HepG2 (cell line): ENCODE measurements around the gene CUL2. TPM values are rescaled to one million over a fixed set of nuclear protein-coding genes. Genes with fewer than 3 reads are reported as not detected.

Source experiments
- EED ChIP-seq: sonication (generic); formaldehyde crosslinking; IDR thresholded peaks from 2 replicates; pipeline ENCODE4 v1.5.0; 2020; ENCODE audit warnings: mild to moderate bottlenecking, missing genetic modification reagents
- HINFP ChIP-seq: sonication (generic); formaldehyde crosslinking; IDR thresholded peaks from 2 replicates; pipeline ENCODE4 v1.4.0; 2020; ENCODE audit warnings: low read depth, mild to moderate bottlenecking, missing genetic modification reagents
- HOXA7 ChIP-seq: sonication (generic); formaldehyde crosslinking; IDR thresholded peaks from 2 replicates; pipeline ENCODE4 v1.8.1; 2022; ENCODE audit warnings: mild to moderate bottlenecking, missing genetic modification reagents, moderate library complexity
- IKZF4 ChIP-seq: sonication (generic); formaldehyde crosslinking; IDR thresholded peaks from 2 replicates; pipeline ENCODE4 v1.5.1; 2020; ENCODE audit warnings: borderline replicate concordance, mild to moderate bottlenecking, low read depth, missing genetic modification reagents; ENCODE audit errors: not compliant biosample characterization
- MBD4 ChIP-seq: IDR thresholded peaks from 2 replicates; pipeline ENCODE4 v1.6.1; 2012; ENCODE audit warnings: low read length, inconsistent platforms, borderline replicate concordance
- NCOA5 ChIP-seq: sonication (generic); formaldehyde crosslinking; IDR thresholded peaks from 2 replicates; pipeline ENCODE4 v1.4.0; 2020; ENCODE audit warnings: missing genetic modification reagents
- NPAS2 ChIP-seq: sonication (generic); formaldehyde crosslinking; IDR thresholded peaks from 2 replicates; pipeline ENCODE4 v1.8.0; 2022; ENCODE audit warnings: mild to moderate bottlenecking, missing genetic modification reagents, borderline replicate concordance
- RBAK ChIP-seq: sonication (generic); formaldehyde crosslinking; IDR thresholded peaks from 2 replicates; pipeline ENCODE4 v1.5.1; 2020; ENCODE audit warnings: mild to moderate bottlenecking, missing genetic modification reagents
- SIX4 ChIP-seq: sonication (generic); formaldehyde crosslinking; IDR thresholded peaks from 2 replicates; pipeline ENCODE4 v1.4.0; 2020; ENCODE audit warnings: missing genetic modification reagents
- SMC3 ChIP-seq: IDR thresholded peaks from 2 replicates; pipeline ENCODE4 v1.6.1; 2011; ENCODE audit warnings: low read length, improper control_type of control experiment
- SRSF4 ChIP-seq: fragments of 200-400 bp; formaldehyde crosslinking; IDR thresholded peaks from one replicate; pipeline ENCODE4 v1.6.1; 2018; ENCODE audit warnings: mild to moderate bottlenecking, low read depth, low read length, moderate library complexity; ENCODE audit not compliant: poor library complexity, severe bottlenecking
- STAT6 ChIP-seq: sonication (generic); formaldehyde crosslinking; IDR thresholded peaks from 2 replicates; pipeline ENCODE4 v1.4.0; 2020; ENCODE audit warnings: missing genetic modification reagents, mild to moderate bottlenecking, borderline replicate concordance
- TEAD3 ChIP-seq: optimal IDR thresholded peaks from 2 replicates; pipeline ENCODE3; 2016; ENCODE audit warnings: borderline replicate concordance
- TRIM22 ChIP-seq: fragments of 450-650 bp; IDR thresholded peaks from 2 replicates; pipeline ENCODE4 v1.6.1; 2017
- XBP1 ChIP-seq: sonication (generic); formaldehyde crosslinking; IDR thresholded peaks from 2 replicates; pipeline ENCODE4 v1.5.0; 2020; ENCODE audit warnings: missing genetic modification reagents
- ZNF101 ChIP-seq: sonication (generic); formaldehyde crosslinking; IDR thresholded peaks from 2 replicates; pipeline ENCODE4 v1.4.0; 2020; ENCODE audit warnings: mild to moderate bottlenecking, low read depth, missing genetic modification reagents, borderline replicate concordance
- ZNF432 ChIP-seq: sonication (generic); formaldehyde crosslinking; IDR thresholded peaks from 2 replicates; pipeline ENCODE4 v1.5.0; 2020; ENCODE audit warnings: missing genetic modification reagents, mild to moderate bottlenecking, borderline replicate concordance
- ZNF530 ChIP-seq: sonication (generic); formaldehyde crosslinking; IDR thresholded peaks from 2 replicates; pipeline ENCODE4 v1.5.0; 2020; ENCODE audit warnings: low read depth, mild to moderate bottlenecking, missing genetic modification reagents
- ZNF547 ChIP-seq: sonication (generic); formaldehyde crosslinking; IDR thresholded peaks from 2 replicates; pipeline ENCODE4 v1.5.1; 2020; ENCODE audit warnings: mild to moderate bottlenecking, missing genetic modification reagents
- ZNF558 ChIP-seq: sonication (generic); formaldehyde crosslinking; IDR thresholded peaks from 2 replicates; pipeline ENCODE4 v1.9.0; 2022; ENCODE audit warnings: mild to moderate bottlenecking, missing genetic modification reagents, borderline replicate concordance
- ZNF607 ChIP-seq: sonication (generic); formaldehyde crosslinking; IDR thresholded peaks from 2 replicates; pipeline ENCODE4 v1.5.1; 2020; ENCODE audit warnings: missing genetic modification reagents, mild to moderate bottlenecking, borderline replicate concordance
- ZNF660 ChIP-seq: sonication (generic); formaldehyde crosslinking; IDR thresholded peaks from 2 replicates; pipeline ENCODE4 v1.5.1; 2020; ENCODE audit warnings: mild to moderate bottlenecking, low read depth, missing genetic modification reagents, borderline replicate concordance
- ZNF749 ChIP-seq: sonication (generic); formaldehyde crosslinking; IDR thresholded peaks from 2 replicates; pipeline ENCODE4 v1.8.0; 2022; ENCODE audit warnings: mild to moderate bottlenecking, missing genetic modification reagents, moderate library complexity, borderline replicate concordance
- ZNF850 ChIP-seq: sonication (generic); formaldehyde crosslinking; conservative IDR thresholded peaks from 2 replicates; pipeline ENCODE4 v1.9.0; 2021; ENCODE audit warnings: mild to moderate bottlenecking, missing genetic modification reagents
- polyA plus RNA-seq, 8 experiments: library from polyadenylated mRNA; depleted of rRNA in 3 of 8; stranded (reverse) in 7 of 8; unstranded in 1 of 8; fragments of >200 nt; fragmentation: Illumina TruSeq in 4 of 8; extraction: Trizol in 4 of 8; gene quantifications; 2 replicates each; pipeline versions ENCODE4 v1.2.1 to v1.2.3, GENCODE V29; 2011 to 2016; ENCODE audit warnings: low read depth in 4 of 8, missing spikeins in 1 of 8, mixed read lengths in 1 of 8; ENCODE audit not compliant: insufficient read depth in 1 of 8
- total RNA-seq, 5 experiments: library from RNA; depleted of rRNA; stranded (reverse); fragments of >200 nt; fragmentation: Illumina TruSeq; extraction: Trizol; gene quantifications; 2 replicates each; pipeline ENCODE4 v1.2.3, GENCODE V29; 2016; ENCODE audit warnings: low read depth in 1 of 5

Gene CUL2
- total and polyA plus RNA-seq, 2 of the 13 experiments (the other 11 are each of a cell fraction or from before 2014, with no cell fraction given), result 9.6 to 33.1 TPM

DNA sequence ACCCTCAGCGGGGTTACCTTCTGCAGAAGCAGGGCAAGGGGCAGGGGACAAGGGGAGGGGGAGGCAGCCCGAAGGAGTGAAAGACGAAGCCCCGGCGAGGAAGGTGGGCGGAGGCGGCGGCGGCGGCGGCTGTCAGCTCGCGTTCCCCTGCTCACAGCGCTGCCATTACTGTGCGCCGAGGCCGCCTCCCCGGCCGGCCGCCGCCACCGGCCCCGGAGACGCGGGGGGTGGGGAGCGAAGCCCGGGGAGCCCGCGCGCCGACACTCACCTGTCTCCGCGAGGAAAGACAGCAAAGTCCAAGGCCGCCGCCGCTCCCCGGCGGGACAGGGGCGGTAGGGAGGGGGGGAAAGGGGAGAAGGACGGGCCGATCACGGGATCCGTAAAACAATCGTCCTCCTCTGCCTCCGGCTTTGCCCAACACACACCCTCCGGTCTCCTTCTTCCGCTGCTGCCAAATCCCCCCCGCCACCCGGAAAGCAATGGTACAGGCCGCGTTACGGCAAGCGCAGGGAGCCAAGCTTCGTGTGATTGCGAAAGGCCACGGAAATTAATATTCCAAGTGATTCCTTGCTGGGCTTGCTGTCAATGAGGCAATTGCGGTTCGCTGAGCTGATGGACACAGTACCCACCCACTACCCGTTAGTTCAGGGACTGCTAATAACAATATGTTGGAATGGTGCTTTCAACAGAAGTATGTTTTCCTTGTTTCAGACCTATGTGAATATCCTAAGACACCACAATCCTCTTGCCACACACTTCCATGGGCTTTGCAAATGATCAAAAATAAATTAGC, at the start of gene CUL2 (continued):
- TF ChIP-seq SIX4 (CRISPR knock-in tag) (no peak), STAT6 (no peak), TEAD3 (CRISPR knock-in tag) (peak; percentile 65), ZNF558 (CRISPR knock-in tag) (no peak; the same call in 1 of the 2 replicates), ZNF101 (CRISPR knock-in tag) (no peak), XBP1 (CRISPR knock-in tag) (no peak), ZNF660 (CRISPR knock-in tag) (no peak), ZNF749 (no peak), ZNF607 (no peak), ZNF432 (CRISPR knock-in tag) (no peak), EED (CRISPR knock-in tag) (no peak), ZNF547 (CRISPR knock-in tag) (0 out of 2 replicates have a peak, but pooled peaks have one; percentile 24), HINFP (no peak), MBD4 (no peak), IKZF4 (CRISPR knock-in tag) (no peak), ZNF850 (CRISPR knock-in tag) (no peak), TRIM22 (no peak), ZNF530 (CRISPR knock-in tag) (no peak), SMC3 (no peak; the same call in 1 of the 2 replicates), HOXA7 (CRISPR knock-in tag) (no peak), SRSF4 (no peak), NCOA5 (CRISPR knock-in tag) (no peak), NPAS2 (CRISPR knock-in tag) (no peak), RBAK (CRISPR knock-in tag) (no peak)
